Large intestine (tissue), 1 donor: ENCODE data around the gene TFAP2E. TPM values are rescaled to one million over a fixed set of nuclear protein-coding genes. Genes with fewer than 3 reads are reported as not detected.

Experiments used
- polyA plus RNA-seq: library from polyadenylated mRNA; unstranded; fragments of 120-200 nt; gene quantifications from one replicate; pipeline ENCODE4 v1.2.1, GENCODE V29; 2013

Gene TFAP2E
- polyA plus RNA-seq, 1 donor: 1.9 TPM

Other genes with a start within 250 kb of the TFAP2E start
- gene KIAA0319L, start 15.9 kb upstream of the TFAP2E start, polyA plus RNA-seq: 60.3 TPM
- 11.8 TPM for gene NCDN, start 15.5 kb upstream of the TFAP2E start, polyA plus RNA-seq
- 59.1 TPM for gene PSMB2, start 68.2 kb downstream of the TFAP2E start, polyA plus RNA-seq
- 6.7 TPM for gene C1orf216, start 145.6 kb downstream of the TFAP2E start, polyA plus RNA-seq
- 6.2 TPM for gene CLSPN, start 196.7 kb downstream of the TFAP2E start, polyA plus RNA-seq
- 19.9 TPM for gene AGO4, start 234.7 kb downstream of the TFAP2E start, polyA plus RNA-seq